ENCODE results near the gene IKBKG.

- no peak for TF ChIP-seq CTCF (IDR thresholded peaks at IDR 0.05)
- peak; percentile 36 to 73 (median 55) for TF ChIP-seq POLR2AphosphoS5 (IDR thresholded peaks at IDR 0.05)
- TF ChIP-seq POLR2A (IDR thresholded peaks at IDR 0.05) = peak; percentile 31 to 35
Measured at GRCh38 chrX:154547245-154548027, at the start of gene IKBKG.
